ENCODE results near the gene CADM2.

The CADM2 gene

DNA sequence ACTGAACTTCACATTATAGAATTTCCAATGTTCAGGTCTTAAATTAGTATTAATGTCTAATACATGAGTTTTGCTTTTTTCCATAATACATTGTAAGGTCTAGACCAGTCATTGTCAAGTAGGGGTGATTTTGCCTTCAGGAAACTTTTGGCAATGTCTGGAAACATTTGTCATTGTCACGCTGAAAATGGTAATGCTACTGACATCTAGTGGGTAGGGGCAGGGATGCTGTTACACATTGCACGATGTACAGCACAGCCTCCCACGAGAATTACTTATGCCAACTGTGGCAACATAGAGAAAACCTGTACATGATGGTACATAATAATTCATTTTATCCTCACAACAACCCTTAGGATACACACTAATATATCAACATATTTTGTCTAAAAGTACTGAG, 384.1 kb downstream of the CADM2 start:
- no peak for FAIRE-seq

DNA sequence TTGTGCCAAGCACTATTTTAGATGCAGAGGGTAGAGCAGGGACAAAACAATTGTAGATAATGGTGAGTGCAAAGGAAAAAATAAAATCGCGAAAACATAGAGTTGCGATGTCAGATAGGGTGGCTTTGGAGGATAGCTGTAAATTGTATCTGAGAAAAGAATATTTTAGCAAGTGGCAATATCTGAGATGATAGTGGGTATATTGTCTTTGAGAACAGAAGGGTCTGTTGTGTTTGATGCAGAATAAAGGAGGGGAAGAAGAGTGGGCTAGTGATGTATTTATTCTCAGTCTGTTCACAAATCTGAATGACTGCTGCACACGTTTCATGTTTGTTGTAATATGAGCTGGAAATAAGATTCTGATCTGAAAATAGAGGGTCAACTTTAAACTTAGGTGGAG, 396.8 kb downstream of the CADM2 start:
- FAIRE-seq = no peak

DNA sequence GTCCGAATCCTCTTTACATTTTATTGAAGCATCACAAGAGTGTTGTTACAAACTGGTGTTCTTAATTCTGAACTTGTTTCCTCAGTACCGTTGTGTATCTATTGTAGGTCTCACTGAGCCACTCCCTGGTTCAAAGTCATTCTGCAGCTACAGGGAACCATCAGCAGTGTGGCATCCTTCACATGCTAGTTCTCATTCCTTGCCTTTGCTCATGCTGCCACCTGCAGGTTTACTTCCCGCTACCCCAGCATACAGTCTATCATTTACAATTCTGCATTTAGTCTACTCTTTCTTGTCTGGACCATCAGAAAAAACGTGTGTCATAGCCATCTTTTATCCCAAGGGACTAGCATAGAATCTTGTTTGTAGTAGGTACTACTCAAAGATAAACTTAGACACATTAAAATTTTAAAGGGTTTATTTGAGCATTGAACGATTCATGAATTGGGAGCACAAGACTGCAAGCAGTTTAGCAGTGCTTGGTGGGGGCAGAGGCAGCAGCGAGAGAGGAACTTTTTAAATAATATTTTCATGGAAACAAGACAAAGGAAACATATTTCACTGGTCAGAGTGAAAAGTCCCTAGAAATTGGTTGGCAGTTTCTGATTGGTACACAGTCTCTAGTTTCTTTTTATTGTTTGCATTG, 402.1 kb downstream of the CADM2 start:
- FAIRE-seq = peak; percentile 77

DNA sequence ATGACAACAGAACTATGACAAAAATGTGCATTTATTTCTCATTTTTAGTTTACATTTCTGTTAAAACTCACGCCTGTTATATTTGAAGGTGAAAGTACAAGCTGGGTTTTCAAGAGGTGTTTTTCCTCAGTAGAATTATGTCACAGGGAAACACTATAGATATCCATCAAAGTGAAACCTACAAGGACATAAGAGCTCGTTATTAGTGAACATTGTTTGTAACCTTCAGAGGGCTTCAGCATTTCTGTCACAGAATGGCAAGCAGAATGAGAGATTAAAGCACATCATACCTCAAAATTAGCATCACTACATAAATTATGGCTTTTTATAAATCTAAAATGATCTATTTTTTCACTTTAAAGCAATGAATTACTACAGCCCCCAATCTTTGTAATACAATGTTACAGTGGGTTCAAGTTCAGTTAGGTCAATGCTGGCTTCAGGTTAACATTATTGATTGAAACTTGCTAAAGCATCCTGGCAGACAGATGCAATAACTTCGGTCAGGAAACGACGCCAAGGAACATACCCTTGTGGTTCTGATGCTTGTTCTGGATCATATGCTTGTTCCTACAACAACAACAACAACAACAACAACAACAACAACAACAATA, 405.6 kb downstream of the CADM2 start:
- FAIRE-seq = no peak

DNA sequence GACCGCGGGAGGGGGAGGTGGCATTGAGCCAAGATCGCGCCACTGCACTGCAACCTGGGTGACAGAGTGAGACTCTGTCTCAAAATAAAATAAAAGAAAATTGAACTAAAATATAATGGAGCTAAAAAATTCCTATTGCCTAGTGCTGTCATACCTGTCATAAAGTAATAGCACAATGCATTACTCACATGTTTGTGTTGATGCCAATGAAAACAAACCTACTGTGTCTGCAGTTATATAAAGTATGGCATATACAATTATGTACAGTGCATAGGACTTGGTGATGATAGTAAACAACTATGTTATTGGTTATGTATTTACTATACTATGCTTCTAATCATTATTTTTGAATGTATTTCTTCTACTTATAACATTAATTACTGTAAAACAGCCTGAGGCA, 411.6 kb downstream of the CADM2 start:
- no peak for FAIRE-seq

GRCh38 chr3:85376131-85376530, 417.3 kb downstream of the CADM2 start:
- no peak for FAIRE-seq

DNA sequence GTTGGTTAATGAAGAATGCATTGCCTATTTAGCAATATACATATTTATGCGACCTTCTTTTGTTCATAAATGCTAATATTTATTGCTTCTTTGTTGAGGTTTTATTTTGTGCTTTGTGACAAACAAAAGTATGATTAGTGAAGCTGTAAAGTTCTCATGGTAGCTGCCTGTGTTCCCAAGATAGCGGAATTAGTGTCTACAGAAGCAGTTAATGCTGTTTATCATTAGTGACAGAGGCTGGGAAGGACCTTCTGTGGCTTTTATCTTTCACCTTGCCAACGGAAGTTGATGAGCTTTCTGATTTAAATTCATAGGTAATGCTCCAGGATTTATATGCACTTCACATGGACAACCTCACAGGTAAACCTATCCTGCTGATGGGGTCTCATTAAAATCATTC, 418.3 kb downstream of the CADM2 start:
- FAIRE-seq = no peak

- FAIRE-seq = no peak
These were observed 425.6 kb downstream of the CADM2 start for GRCh38 chr3:85384372-85384771.

GRCh38 chr3:85387913-85388505, 429.2 kb downstream of the CADM2 start:
- no peak for FAIRE-seq

GRCh38 chr3:85394424-85394823, 435.6 kb downstream of the CADM2 start:
- FAIRE-seq = peak; percentile 37

DNA sequence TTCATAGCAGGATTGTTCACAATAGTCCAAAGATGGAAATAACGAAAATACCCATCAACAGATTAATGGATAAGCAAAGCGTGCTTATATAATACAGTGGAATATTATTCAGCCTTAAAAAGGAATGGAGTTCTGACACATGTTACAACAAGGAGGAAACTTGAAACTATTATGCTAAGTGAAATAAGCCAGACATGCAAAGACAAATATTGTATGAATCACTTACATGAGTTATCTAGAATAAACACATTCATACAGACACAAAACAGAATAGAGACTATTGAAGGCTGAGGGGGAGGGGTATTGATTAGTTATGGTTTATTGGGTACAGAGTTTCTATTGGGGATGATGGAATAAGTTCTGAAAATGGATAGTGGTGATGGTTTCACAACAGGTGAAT, 438.6 kb downstream of the CADM2 start:
- no peak for FAIRE-seq

GRCh38 chr3:85426121-85426520, 467.3 kb downstream of the CADM2 start:
- FAIRE-seq = no peak

DNA sequence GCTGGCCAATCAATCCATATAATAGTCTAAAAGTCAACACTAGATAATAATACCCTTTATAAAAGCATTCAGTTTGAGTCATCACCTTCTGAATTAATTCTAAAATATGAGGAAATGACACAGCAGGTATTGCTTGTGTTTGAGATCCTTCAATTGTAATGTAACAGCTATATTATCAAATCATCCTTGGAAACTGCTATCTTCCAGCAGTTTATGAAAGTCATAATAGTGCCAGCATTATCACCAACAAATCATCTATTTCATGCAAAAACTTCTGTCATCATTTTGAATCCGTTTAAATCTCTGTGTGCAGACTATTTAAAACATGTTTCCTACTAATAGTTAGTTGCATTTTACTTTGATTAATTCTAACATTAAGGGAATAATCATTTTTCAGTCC, 468.7 kb downstream of the CADM2 start:
- FAIRE-seq = no peak

- FAIRE-seq = no peak
These were observed 473.3 kb downstream of the CADM2 start for GRCh38 chr3:85432081-85432480.

DNA sequence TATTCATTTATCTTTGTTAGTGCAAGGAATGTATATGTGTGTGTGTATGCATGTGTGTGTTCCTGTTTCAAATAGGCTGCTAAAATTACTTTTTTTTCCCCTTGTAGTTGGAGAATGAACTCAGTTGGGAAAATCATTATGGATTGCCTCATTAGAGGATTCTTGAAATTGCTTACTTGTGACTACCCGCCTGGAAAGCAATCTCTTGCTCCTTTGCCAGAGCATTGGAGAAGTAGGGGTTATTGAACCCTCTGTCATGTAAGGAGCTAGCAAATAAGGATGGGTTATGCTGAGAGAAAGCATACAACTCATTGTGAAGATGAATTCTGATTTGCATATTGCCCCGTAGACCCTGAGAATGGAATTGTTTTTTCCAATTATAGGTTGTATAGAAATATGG, 474.5 kb downstream of the CADM2 start:
- FAIRE-seq = no peak

DNA sequence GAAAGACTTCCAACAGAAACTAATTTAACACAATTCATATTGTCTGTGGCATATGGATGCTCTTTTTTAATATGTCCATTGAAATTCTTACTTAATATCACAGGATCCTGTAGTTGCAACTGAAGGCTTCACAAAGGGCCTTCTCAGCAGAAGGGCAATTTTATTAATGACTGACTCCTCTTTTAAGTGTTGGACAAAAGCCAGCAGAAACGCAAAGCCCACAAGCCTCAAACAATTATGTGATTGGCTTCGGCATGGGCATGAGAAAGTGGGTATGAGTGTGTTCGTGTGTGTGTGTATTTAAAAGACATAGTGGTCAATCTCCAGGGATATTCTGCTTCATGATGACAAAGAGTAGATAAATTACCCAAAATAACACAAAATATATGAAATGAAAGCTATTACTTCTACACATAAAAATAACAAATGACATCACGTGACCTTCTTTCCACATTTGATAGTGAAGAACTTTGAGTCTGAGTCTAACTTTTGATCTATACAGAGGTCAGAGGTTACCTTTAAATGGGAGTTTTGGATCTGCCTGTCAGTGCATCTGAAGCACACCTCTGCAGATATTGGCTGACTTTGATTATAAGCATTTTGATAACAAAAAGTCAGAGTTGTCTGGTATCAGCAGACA, 496.9 kb downstream of the CADM2 start:
- no peak for FAIRE-seq

DNA sequence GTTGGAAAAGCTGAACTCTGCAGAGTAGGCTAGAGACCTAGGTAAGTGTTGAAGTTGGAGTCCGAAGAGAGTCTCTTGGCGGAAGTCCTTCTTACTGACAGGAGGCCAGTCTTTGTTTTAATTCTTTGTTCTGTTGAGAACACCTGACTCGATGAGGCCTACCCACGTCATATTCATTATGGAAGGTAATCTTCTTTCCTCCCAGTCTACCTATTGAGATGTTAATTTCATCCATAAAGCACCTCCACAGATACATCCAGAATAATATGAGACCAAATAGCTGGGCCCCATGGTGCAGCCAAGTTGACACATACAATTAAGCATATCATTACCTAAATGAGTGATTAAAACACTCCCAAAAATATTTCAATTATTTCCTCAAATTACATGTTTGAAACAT, 515.5 kb downstream of the CADM2 start:
- FAIRE-seq = no peak

GRCh38 chr3:85475346-85475745, 516.6 kb downstream of the CADM2 start:
- peak; percentile 88 for FAIRE-seq

DNA sequence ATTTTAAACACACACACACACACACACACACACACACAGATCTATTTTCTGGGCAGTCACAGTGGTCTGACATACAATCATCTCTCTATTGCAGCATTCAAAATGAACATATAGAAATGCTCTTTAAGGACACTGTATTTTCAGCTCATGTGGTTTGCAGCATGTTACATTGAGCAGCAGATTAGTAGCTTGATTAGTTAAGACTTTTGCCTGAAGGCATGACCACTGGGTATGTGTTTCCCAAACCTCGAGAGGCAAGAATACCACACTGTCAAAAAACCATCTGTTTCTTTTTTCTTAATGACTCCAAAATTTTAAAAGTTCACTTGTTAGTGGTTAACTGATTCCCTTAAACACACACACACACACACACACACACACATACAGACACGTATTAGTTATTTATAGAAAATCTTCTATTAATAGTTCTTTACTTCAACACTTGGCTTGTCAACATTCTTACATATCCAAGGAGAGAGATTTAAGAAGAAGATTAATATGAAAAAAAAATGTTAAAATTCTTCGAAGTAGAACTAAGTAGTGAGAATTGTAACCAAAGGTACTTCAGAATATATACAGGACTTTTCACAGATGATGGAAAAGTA, 518.2 kb downstream of the CADM2 start:
- FAIRE-seq = no peak

DNA sequence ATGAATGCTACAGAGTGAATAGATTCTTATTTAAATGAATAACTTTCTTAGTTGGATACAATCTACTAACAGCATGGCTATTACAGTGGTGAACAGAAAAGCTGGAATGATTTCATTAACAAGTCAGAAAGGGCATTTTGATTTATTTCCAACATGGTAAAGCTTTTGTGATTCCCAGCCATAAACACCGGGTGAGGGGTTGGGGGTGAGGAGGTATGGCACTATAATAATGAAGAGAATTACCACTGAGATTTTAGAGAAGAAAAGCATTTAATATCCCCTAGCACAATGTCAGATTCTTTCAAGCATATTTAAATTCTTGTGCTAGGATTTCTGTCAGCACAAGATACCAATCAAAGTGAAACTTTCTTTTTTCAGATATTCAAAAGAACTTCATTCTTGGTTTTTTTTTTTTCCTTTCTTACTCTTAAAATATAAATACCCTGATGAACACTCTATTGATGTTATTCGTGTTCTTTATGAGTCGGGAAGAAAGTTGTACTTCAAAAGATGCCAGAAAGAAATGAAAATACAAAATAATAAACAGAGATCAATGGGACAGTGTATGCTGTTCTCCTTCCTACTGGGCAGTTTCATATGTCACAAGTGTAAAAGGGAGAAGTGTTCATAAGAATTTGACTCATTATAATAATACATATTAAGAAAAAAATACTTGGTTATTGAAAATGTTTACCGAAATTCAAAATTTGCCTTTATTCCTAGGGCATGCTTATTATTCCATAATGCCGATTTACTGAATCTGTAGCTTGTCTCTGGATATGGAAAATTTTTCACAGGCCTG, 522.8 kb downstream of the CADM2 start:
- no peak for FAIRE-seq

DNA sequence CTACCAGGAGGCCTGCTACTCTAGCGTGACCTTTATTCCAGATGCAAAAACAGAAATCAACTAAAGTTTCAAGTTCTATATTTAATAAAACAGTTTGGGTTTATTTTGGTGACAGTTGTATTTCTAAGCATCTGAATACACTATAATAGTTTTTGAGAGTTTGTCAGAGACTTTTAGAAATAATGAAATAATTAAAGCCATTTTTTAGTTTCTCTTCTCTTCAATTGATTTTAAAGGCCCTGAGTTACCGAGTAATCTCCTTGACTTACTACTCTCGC, 523.4 kb downstream of the CADM2 start:
- FAIRE-seq = no peak

- no peak for FAIRE-seq
These were observed 525.2 kb downstream of the CADM2 start for GRCh38 chr3:85483986-85484385.

DNA sequence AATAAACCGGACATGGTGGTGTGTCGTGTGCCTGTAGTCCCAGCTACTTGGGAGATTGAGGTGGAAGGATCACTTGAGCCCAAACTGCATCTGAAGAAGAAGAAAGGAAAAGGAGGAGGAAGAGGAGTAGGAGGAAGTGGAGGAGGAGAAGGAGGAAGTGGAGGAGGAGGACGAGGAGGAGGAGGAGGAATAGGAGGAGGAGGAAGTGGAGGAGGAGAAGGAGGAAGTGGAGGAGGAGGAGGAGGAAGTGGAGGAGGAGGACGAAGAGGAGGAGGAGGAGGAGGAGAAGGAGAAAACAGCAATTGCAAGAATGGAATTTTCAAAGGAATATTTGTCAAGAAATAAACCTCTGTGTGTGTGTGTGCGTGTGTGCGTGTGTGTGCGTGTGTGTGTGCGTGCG, 528.6 kb downstream of the CADM2 start:
- FAIRE-seq = no peak

Data from A204.1 (cell line).